ENCODE measurements around the gene TTC38.

The TTC38 gene

DNA sequence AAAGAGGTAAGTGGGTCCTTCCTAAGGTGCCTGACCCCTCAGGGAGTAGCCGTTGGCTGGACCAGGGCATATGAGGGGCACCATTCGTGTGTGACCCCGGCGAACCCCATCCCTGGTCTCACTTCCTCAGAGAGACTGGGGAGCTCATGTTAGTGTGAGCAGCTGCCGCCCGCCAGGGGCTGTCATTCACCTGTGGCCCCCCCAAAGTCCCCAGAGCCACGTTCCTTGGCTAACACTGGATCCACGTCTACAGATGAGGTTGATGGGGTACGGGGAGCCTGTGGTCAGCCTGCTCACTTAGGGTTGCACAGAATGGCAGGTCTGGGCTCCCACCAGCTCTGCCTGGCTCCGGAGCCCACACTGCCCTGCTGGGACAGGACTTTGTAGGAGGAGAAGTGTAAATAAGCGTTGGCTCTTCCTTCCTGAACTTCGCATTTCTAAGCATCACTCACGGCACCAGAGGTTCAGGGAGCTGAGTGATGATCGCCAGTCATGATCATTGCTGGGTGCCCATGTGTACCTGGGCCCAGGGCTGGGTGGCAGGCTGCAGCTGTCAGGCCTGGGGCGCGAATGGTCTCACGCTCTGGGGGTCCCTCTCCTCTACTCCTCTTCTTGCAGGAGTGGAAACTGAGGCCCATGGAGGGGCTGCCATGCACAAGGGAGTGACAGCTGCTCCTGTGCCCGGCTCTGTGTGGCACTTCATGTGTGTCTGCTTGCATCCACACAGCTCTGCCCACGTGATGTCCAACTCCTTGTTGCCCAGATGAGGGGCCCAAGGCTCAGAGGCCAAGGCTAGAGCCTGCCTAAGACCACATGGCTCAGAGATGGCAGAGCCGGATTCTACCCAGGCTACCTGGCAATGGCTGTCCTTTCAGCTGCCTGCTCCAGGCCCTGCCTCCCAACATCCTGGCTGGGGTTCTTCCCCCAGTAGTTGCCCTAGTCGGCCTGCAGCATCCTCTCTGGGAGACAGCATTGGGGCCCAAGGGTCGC, 11.1 kb downstream of the TTC38 start:
- DNase-seq (ENCODE audit: low spot score) = no peak

GRCh38 chr22:46280063-46280817, 12.4 kb downstream of the TTC38 start:
- DNase-seq (ENCODE audit: low spot score) = no peak

DNA sequence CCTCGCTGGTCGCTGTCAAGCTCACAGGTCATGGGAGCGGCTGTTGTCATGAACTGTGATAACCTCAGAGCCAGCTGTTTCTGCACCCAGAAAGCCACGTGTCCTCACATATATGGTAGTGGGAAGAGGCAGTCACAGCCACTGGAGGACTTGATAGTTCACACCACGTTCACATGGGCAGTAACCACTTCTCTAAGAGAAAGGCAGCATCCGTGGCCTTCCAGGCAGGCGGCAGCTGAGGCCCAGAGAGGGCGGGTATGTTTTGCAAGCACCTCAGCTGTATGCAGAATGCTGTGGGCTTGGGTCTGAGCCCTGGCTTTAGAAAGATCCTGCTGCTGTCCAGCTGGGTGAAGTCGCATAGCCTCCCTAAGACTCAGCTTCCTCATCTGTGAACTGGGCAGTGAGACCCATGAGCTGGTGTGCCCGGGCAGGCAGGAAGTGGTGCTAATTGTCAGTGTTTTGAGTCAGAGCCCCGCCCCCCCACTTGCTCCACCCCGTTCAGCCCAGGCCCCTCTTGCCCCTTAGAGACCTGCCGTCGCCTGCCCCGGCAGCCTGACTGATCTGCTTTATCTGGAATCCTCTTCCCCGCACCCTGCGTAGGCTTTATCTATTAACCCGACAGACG, 13.3 kb downstream of the TTC38 start:
- no peak for DNase-seq (ENCODE audit: low spot score)

DNA sequence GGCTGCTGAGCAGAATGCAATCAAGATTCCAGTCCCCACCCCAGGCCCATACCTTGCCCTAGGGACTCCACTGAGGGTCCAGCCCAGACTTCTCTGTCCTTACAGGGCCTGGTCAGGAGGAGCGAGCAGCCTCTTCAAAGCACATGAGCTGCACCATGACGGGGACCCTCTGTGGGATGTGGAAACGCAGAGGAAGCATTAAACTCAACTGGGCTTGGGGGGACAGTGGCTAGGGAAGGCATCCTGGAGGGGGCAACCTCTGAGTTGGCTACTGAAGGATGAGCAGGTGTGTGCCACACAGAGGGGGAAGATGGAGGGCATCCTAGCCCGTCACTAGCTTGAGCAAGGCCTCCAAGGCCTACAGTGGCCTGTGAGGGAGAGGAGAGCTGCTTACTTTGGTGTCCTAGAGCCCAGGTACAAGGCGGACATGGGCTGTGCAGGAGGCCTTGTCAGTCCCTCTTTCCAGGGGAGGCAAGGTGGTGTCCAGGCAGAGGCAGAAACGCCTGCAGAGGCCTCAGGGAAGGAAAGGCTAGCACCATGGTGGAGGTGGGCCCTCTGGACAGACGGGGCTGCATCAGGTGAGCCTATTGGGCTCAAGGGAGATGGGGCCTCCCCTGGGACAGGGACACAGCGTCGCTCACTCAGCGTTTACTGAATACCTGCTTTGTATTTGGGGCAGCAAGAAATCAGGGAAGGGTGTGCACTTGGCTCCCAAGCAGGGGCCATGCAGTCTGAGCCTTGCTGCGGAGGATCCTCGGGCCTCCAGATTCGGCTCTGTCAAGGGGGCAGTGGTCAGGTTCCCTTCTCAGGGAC, 14.3 kb downstream of the TTC38 start:
- DNase-seq (ENCODE audit: low spot score) = no peak

DNA sequence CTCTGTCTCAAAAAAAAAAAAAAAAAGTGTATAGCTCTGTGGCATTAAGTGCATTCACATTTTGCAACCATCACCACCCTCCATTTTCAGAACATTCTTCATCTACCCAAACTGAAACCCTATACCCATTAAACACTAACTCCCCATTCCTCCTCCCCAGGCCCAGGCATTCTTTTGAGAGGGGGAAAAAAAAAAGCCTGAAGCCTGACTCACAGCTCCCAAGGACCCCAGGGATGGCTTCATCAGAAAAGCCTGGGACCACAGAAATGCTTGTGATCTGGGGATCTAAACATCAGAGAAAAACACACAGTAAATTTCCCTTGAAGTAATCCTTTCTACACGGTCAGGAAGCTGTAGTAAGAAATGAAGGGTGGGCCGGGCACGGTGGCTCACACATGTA, 18.2 kb downstream of the TTC38 start:
- no peak for DNase-seq (ENCODE audit: low spot score)

- no peak for DNase-seq (ENCODE audit: low spot score)
These were observed 19.4 kb downstream of the TTC38 start for GRCh38 chr22:46286941-46287872.

GRCh38 chr22:46287873-46288751, 20.3 kb downstream of the TTC38 start:
- DNase-seq (ENCODE audit: low spot score) = no peak

DNA sequence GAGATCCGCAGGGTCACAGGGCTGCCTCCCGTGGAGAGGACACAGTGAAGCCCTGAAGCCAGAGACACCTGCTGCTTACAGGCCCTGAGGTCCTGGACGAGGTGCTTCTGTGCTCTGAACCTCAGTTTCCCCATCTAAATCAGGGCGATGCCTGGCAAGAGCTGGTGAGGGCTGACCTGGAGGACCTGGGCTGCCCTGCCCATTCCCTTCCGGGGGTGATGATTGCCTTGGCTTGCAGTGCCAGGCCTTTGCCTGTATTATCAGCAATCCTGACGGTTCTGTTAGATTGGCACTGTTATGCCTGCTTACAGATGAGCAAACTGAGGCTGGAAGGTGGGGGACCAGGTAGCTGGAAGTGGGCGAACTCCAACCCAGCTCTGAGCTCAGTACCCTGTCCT, 21.0 kb downstream of the TTC38 start:
- DNase-seq (ENCODE audit: low spot score) = no peak

- no peak for DNase-seq (ENCODE audit: low spot score)
These were observed 21.6 kb downstream of the TTC38 start for GRCh38 chr22:46289244-46289891.

DNA sequence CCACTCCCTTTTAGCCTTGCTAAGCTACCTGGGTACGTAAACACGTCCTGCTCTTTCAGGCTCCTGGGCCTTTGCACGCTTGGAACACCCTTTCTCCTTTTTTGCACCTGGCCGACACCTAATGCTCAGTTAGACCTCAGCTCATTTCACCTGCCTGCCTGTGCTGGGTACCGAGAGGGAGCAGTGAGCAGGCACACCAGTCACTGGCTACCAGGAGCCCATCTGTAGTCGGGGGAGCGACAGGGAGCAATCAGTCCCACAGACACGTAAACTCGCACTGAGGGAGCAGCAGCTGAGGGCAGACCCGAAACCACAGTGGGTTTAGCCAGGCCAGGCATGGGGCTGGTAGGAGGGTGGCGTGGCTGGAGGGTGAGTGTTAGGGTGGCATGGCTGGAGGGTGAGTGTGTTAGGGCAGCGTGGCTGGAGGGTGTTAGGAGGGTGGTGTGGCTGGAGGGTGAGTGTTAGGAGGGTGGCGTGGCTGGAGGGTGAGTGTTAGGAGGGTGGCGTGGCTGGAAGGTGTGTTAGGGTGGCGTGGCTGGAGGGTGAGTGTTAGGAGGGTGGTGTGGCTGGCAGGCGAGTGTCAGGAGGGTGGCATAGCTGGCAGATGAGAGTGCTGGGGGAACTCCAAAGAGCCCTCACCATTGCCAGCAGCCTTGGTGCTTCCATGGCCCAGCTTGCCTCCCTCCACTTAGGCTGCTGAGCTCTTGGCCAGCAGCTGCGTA, 22.5 kb downstream of the TTC38 start:
- DNase-seq (ENCODE audit: low spot score) = no peak

DNA sequence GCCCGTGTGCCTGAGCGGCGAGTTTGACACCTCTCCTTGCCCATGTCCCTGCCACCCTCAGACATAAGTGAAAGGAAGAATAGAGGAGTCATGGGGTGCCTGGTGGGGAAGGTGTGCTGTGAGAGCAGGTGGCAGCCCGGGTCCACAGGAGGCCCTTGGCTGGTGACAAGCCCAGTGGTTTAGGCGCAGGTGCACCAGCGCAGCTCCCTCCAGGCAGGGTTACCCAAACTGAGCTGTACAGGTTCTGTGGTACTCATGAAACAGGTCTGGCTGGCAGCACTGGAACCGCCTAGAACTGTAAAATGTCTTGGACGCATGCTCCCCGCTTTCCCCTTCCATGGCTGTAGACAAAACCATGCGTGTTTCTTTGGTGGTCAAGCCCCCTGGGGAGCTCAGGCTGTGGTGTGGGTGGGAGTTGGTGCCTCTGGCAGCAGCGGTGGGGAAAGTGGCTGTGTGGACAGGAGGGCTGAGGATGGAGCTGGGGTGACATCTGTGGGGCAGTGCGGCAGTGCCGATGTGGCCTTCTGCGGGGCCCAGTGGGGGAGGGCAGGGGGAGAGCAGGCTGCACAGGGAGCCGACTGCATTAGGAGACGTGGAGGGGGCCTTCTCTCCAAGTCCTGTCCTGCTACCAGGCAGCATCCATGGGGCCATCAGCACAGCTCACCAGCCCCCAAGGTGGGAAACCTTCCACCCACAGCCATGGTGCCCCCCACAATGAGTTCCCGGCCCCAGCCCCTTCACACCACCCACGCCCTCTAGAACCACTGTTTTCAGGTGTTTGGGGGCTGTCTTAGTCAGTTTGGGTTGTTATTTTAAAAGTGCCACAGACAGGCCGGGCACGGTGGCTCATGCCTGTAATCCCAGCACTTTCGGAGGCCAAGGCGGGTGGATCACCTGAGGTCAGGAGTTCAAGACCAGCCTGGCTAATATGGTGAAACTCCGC, 23.3 kb downstream of the TTC38 start:
- DNase-seq (ENCODE audit: low spot score) = no peak

- no peak for DNase-seq (ENCODE audit: low spot score)
These were observed 24.4 kb downstream of the TTC38 start for GRCh38 chr22:46292173-46292572.

DNA sequence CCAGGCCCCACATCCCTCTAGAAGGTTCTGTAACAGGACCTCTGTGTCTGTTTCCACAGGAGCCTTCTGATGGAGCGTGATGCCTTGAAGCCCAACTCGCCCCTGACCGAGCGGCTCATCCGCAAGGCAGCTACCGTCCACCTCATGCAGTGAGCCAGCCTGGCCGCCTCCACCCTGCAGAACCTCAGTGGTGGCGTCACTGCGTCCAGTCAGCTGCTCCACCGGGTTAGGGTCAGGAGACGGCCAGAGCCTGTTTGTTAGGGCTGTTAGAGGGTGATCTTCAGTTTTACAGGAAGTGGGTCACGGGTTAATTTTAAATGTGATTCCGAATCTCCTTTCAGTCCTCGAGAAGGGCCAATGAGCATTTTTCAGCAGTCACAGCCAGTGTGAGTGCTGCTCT, 24.9 kb downstream of the TTC38 start:
- DNase-seq (ENCODE audit: low spot score) = no peak

- DNase-seq (ENCODE audit: low spot score) = peak; percentile 78
These were observed 25.9 kb downstream of the TTC38 start for GRCh38 chr22:46293577-46294260.

DNA sequence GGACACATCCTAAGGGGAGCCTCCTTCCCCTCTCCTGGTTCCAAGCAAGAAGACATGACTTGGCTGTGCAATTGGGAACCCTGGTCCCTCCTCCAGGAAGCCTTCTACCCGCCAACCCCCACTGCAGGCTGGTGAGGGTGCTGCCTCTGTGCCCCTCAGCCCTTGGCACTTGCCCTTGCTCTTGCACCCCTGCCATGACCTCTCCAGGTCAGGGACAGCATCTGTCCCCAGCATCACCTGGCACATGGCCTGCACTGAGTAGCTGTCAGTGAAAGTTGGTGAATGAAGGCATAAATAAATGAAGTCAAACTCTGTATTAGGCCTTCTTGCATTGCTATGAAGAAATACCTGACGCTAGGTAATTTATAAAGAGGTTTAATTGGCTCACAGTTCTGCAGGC, 27.0 kb downstream of the TTC38 start:
- DNase-seq (ENCODE audit: low spot score) = no peak

- no peak for DNase-seq (ENCODE audit: low spot score)
These were observed 27.6 kb downstream of the TTC38 start for GRCh38 chr22:46295277-46295971.

All from AG20443 (cell line).